Stimulated activated CD4-positive, alpha-beta T cell treated with anti-CD3 and anti-CD28 coated beads, Interleukin-12 subunit alpha, Interleukin-12 subunit beta, amount 100 ng/mL, for 24 hours (primary cell): ENCODE measurements around the gene KIF6.
"Not testable (repeated sequence)": the region's sequence is repeated elsewhere in the genome, so short reads cannot be mapped to it uniquely, and the experiment has no call there.

Source experiments
- DNase-seq, 2 experiments: peaks; one replicate each; pipeline ENCODE4 v3.0.0-alpha.2; 2020; ENCODE audit warnings: low read depth in 2 of 2

The KIF6 gene

DNA sequence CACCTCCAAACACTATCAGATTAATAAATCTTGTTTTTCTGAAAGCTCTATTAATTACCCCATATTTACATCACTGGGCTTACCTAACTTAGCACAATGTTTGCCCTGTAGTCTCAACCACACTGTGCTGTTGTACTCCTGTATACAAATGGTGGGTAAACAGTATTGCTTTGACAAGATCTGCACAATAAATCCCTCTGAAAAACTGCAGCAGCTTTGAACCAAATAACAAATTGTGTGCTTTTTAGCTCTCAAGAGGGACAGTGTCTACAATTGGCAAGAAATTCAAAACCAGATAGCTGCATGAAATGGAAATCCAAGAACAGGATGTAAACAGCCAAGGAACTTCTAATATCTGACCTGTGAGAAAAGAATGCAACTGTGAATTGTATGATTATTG, 10.4 kb downstream of the KIF6 start:
- no peak for DNase-seq

DNA sequence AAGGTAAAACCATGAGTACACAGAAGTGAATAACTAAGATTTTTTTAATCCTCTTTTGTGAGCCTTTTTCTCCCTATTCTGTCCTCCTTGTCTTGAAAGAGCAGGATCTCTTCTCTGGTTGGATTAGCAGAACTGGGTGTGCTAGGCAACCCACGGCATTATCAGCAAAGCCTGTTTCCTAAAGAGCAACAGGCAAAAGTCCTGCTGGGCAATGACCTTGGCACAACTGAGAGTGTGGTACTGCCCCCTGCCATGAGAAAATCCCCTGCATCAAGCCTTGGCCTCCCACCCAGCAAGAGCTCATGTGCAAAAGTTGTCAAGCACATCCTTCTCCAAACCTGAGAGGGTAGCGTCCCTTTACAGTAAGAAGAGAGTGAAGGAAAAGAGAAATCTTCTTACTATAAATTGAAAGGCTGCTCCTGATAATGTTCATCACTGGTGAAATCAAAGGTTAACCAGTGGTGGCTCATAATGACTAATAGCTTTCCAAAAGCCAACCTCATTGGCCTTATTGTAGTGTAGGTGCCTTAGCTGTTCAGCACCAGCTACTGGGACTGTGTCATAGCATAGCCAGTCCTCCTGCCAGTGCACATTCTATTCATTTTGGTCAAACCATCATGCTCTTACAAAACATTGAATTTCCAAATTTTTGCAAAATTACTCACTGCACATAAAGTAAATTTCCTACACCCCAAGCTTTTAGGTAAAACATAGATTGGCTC, 17.1 kb downstream of the KIF6 start:
- DNase-seq = no peak

DNA sequence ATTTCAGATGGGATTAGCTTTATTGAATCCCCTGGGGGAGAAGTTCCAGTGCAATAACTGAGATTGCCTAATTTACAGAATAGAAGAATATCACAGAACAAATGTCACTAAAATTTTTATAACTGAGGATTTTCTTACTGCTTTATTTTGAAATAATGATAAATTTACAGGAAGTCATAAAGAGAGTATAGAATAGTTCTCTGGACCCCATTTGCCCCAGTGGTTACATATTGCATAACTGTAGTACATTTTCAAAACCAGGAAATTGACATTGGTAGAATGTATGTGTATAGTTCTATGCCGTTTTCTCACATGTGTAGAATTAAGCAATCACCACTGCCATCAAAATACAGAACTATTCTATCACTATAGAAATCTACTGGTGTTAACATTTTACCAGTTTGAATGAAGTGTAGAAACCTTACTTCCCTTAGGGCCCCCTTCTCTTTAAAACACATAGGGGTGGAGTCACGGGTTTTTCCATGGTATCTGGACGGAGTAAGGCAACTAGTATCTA, 18.3 kb downstream of the KIF6 start:
- DNase-seq = no peak

DNA sequence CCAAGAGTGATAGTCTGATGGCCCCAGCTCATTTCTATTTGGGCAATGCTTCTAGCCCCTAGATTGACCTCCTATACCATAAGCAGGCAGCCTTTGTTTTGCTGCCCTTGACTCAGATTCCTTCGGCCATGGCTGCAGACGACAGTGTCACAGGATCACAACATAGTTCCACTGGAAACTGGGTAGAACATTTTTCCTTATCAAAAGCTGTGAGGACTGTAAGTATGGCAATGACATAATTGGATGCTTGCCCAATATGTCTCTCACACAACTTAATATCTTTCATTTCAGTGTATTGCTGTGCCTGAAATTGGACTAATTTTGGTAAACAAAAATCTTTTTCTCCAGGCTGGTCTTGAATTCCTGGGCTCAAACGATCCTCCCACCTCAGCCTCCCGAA, 22.9 kb downstream of the KIF6 start:
- DNase-seq = no peak

DNA sequence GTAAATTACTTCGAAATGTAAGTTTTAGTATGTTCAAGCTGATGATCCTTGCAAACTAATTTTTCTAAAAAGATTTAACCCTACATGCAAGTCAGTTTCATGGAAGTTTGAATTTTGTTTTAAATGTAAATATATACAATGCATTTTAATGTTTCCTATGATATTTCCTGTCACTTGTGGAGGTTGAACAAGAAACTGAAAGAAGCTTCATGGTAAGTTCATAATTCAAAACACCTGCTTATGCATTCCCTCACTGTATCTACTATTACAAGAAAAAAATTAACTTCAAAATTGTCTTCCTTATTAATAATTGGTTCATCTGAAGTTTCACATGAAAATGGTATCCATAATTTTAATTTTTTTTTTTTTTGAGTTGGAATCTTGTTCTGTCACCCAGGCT, 24.8 kb downstream of the KIF6 start:
- DNase-seq = no peak

DNA sequence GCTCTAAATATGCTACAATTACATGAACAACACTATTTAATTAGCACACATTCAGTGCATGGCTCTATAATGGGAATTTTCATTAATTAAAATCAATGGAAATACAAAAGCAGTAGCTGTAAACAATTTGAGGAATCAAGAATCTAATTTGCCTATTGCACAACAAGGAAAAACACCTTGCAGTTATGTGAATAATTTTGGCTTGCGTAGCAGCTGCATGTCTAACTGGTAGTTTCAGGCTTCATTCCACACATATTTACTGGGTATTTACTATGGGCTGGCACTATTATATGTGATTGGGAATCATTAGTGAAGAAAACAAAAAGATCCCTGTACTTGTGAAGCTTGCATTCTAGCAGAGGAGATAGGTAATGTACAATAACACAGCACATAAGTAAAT, 26.4 kb downstream of the KIF6 start:
- no peak for DNase-seq

DNA sequence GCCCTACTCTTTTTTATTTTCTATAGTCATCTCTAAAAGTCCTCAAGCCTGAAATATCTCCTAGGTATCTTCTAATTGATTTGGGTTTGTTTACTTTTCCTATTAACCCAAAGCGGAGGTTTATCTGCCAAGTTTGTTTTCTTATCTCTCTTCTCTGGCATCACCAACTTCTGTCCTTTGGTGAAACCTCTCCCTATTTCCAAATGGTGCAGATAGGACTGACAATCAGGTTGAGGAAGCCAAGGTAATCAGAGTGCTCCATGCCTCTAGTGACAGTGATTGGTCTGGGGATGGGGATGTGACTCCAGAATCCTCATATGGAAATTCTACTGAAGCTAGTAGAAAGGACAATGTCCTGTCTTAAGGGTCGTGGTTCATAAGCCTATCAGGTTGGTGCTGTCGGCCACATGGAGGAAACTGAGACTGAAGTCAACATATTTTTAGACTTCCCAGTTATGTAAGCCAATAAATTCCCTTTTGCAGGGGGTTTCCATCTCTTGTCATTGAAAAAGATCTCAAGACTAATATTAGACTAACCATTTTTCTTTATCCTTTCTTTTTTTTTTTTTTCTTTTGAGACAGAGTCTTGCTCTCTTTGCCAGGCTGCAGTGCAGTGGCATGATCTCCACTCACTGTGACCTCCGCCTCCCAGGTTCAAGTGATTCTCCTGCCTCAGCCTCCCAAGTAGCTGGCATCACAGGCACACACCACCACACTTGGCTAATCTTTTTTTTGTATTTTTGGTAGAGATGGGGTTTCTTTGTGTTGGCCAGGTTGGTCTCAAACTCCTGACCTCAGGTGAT, 28.0 kb downstream of the KIF6 start:
- no peak for DNase-seq

DNA sequence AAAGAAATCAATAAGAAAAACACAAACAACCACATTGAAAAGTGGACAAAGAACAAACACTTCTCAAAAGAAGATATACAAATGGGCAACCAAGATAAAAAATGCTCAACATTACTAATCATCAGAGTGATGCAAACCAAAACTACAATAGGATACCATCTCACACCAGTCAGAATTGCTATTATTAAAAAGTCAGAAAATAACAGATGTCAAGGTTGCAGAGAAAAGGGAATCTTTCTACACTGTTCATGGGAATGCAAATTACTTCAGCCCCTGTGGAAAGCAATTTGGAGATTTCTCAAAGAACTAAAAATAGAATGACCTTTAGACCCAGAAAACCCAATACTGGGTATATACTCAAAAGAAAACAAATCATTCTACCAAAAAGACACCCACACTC, 29.8 kb downstream of the KIF6 start:
- DNase-seq = no peak

DNA sequence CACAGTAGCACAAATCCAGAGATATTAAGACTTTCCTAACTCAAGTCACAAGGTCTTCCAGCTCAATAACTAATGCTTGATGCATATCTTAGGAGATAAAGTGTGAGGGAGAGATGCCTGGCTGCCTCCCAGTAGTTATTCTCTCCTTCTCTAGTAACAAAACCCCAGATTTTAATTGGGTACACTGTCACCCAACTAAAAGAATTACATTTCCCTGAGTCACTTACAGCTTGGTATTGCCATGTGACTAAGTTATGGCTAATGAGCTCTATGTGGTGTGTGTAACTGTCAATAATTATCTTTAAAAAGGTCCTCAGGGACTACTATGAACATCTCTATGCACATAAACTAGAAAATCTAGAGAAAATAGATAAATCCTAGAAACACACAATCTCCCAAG, 32.0 kb downstream of the KIF6 start:
- DNase-seq = no peak

DNA sequence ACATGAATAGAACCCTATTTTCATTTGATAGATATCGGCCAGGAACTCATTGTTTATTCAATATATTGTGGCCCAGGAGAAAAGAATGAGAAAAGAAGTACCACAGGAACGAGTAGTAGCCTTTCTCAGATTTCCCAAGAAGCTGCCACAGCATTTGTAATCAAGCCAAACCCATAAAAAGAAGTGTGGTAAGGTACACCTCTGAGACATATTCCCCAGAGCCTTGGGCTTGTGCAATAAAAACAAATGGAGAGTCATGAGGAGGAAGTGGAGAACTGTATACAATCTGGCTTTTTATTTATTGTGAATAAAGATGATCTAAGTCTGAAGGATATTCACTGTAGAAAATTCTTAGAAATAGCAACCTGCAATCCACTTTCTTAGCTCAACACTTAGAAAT, 36.7 kb downstream of the KIF6 start:
- no peak for DNase-seq

DNA sequence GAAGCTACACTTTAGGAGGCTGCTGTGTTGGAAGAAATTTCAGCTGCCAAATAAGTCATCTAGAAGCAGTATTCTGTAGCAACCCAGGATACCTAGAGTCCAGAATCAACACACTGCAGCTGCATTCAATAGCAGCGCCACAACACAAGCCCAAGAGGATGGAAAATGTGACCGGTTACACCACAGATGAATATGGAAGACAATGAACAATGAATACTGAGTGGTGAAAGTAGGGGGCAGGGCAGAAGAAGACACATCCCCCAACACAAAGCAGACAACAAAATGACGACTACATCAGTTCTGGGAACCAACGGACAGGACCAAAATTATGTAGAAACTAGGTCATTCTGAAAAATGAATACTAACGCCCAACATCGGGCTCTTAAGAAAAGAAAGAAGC, 38.2 kb downstream of the KIF6 start:
- DNase-seq = no peak

DNA sequence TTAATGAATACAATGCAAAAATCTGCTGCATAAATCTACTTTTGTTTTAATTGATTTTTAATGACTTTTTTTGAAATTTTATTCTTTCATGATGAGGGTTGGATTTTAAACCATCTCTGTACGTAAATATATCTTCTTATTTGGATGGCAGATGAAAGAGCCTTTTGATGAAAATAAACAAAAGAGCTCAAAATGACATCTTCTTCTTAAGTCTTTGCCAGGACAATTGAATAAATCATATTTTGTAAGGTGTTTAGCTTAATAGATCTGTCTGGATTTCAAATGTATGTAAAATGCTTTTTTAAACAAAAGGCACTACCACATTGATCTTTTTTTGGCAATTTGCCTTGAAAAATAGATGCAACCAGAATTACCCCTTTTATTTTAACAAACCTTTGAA, 39.3 kb downstream of the KIF6 start:
- no peak for DNase-seq

DNA sequence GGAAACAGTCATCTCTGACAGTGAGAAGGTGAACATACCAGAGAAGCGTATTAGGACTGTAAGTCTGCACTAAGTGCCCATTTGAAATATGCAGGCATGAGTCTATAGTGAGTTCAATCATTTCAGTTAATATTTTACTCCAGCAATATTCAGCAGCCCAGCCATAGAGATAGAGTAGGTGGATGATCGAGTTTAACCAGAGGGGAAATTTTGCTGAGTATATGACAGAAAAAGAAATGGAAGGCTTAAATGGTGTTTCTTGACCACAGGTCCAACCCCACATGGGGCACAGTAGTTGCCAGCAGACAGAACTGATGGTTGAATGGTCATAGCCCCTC, 39.8 kb downstream of the KIF6 start:
- DNase-seq = no peak

DNA sequence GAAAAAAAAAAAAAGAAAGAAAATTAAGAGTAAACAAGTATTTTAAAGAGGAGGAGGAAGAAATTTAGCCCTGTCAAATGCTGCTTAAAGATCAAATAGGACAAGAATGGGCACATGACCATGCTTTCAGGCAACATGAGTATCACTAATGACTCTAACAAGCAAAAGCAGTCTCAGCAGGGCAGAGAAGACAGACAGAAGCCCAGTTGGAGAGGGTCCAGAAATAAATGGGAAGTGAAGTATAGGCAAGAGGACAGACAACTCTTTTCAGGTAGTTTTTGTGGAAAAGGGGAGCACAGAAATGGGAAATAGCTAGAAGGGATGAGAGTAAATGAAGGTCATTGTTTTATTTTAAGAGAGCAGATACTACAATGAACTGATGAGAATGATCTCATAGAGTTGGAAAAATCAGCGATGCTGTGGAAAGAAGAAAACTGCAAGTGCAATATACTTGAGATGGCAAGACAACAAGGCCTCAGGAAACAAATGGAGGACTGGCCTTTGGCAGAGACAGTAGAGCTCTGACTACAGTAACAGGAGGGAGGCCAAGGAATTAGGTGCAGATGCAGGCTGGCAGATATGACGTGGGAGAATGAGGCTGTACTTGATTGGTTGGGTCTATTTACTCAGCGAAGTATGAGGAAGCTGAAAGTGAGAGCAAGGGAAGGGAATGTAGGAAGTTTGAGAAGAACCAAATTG, 40.3 kb downstream of the KIF6 start:
- DNase-seq = no peak

DNA sequence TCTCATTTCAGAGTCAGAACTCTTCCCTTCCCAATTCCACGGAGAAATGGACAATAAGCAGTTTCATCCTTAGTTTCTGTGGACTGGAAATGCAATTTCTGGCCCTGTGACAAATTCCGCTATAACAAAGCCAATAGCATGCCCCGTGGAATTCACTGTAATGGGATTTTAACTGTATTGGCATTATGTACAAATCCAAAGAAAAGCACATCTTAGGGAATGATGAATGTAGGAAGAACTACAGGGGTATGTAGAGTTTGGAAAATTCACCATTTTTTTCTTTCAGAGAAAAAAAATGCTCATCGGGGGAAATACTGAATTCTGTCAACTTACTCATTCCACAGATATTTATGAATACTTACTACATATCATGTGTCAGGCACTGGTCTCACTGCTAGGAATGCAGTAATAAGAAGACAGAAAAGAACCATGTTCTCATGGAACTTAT, 43.5 kb downstream of the KIF6 start:
- no peak for DNase-seq

DNA sequence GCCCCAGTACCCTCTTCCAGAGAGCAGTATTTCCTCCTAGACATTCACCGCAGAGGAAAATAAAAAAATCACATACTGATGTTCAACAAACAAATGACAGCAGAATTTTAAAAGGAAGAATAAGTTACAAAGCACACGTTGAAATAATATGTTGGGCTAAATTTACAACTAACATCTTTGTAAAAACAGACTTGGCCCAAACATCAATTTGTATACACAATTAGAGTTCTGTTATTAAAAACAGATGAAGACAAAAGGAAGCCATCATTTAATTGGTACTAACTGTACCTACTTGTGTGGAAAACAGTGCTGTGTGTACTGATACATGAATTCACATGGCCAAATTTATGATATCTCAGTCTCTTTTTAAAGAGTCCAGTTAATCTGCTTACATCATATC, 46.3 kb downstream of the KIF6 start:
- DNase-seq = no peak

DNA sequence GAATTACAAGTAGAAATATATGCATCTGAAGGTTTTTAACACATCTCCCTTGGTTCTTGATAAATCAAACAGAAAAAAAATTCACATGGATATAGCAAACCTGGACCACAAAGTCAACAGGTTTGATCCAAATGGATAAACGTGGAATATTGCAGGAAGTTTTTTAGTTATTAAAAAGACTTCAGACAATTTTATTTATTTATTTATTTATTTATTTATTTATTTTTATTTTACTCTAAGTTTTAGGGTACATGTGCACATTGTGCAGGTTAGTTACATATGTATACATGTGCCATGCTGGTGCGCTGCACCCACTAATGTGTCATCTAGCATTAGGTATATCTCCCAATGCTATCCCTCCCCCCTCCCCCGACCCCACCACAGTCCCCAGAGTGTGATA, 47.9 kb downstream of the KIF6 start:
- DNase-seq = not testable (repeated sequence)

DNA sequence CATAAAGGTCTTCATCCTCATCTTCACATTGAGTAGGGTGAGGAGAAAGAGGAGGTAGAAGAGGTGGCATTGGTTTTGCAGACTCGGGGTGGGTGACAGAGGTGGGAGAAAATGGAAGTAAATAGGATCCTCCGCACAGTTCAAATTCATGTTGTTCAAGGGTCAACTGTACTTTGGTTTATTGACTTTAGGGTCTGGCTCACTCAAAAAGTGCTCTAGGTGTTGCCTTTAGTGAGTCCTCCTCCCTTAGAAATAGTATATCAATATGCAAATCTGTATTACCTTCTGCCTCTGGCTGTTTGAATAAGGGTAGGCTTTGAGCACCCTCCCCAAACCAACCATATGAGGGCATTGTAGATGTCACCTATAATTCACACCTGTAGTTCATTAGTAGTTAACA, 54.7 kb downstream of the KIF6 start:
- no peak for DNase-seq

DNA sequence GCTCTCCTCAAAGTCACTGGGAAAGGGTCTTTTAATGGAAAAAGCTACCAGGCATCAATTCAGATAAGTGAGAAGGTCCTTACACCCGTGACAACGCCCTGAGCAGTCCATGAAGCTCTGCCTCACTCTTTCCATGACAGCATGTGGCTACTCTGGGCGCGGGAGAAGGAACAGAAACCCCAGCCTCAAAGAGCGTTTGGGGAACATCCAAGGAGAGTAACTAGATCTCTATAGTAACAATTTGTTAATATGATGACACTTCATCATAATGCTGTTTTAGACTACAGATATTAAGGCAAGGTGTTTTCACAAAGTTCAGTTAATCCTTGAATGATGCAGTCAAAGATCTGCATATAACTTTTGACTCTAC, 55.2 kb downstream of the KIF6 start:
- DNase-seq = no peak

DNA sequence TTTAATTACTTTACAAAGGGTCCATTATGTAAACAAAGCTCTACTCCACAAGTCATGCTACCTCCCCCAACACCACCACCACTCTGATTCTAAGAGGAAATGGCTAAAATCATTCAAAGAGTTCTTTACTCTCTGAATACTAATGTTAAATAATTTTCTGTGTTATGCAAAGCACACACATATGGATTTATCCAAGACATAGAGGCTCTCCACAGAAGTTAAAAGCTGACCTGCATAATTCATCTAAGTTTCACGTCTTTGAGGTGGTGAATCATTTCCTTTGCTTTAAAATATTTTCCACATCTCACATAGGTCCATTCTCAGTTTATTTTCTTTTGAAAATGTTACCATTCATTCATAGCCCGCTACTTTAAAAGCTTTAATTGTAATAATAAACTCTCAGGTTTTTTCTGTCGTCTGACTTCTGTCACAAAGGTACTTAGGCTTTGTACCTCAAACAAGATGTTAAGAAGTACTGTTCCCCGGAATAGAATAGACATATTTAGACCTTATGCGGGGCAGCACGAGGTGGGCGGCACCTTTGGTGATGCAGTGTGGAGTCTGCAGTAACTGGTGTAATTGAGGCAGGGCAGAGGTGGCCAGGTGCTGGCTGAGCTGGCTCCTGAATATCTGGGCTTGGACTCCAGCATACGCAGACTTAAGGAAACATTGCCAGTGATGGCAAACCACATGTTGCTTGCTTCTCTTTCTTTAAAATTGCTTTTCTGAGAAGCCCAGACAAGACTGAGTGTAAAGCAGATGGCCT, 55.8 kb downstream of the KIF6 start:
- no peak for DNase-seq

DNA sequence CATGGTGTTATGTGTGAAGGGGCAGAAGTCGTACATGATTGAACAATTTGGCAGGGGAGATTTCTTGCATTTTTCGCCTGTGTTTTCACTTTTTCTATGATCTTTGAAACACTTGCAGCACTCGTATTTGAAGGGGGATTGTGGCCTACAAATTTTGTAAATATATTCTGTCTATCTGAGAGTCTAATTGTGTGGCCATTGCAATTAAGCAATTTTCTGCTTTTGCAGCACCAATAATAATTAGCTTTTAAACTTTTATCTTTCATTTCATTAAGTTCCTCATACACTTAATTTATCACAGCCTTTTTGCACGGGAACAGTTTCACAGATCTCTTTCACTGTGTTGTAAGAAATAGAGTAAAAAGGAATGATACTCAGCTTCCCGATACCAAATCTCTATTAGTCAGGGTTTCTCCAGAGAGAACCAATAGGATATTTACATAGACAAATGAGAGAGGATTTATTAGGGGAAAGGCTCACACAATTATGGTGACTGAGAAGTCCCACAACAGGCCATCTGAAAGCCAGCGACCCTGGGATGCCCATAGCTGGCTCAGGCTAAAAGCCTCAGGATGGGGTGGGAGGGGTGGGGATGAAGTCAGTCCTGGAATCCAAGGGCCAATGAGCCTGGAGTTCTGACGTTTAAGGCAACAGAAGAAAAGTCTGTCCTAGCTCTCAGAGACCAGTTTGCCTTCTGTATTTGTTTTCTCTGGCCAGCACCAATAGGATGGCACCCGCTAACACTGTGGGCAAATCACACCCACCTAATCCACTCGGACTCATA, 58.3 kb downstream of the KIF6 start:
- no peak for DNase-seq
